OCI-LY1 (cell line): ENCODE results near the gene LARGE2.

Experiments
- H2AFZ ChIP-seq: fragments of 200-600 bp; sonication (generic), shearing (Covaris generic); 2 replicates; pipeline ENCODE4 v1.6.0; 2014; ENCODE audit warnings: antibody characterized with exemption, mild to moderate bottlenecking, low read length
- H3F3A ChIP-seq: fragments of 200-600 bp; sonication (generic), shearing (Covaris generic); 2 replicates; pipeline ENCODE4 v1.6.0; 2014; ENCODE audit warnings: mild to moderate bottlenecking, antibody characterized with exemption, low read length, moderate library complexity; ENCODE audit not compliant: insufficient read depth
- H3K27ac ChIP-seq: fragments of 200-600 bp; sonication (generic); 2 replicates; pipeline ENCODE4 v1.5.1; 2014; ENCODE audit warnings: low read length, mixed run types, mild to moderate bottlenecking, low read depth; ENCODE audit not compliant: poor library complexity, severe bottlenecking
- H3K27me3 ChIP-seq: fragments of 200-600 bp; sonication (generic); 2 replicates; pipeline ENCODE4 v1.6.0; 2014; ENCODE audit warnings: antibody characterized with exemption, mild to moderate bottlenecking, low read length, moderate library complexity; ENCODE audit not compliant: insufficient read depth
- H3K36me3 ChIP-seq: fragments of 200-600 bp; sonication (generic); 2 replicates; pipeline ENCODE4 v1.6.1; 2014; ENCODE audit warnings: mild to moderate bottlenecking, antibody characterized with exemption, low read length, moderate library complexity, mixed read lengths; ENCODE audit not compliant: insufficient read depth
- H3K4me1 ChIP-seq: fragments of 200-600 bp; sonication (generic); 2 replicates; pipeline ENCODE4 v1.5.1; 2014; ENCODE audit warnings: mild to moderate bottlenecking, low read length, moderate library complexity; ENCODE audit not compliant: insufficient read depth, severe bottlenecking
- H3K4me2 ChIP-seq: fragments of 200-600 bp; sonication (generic), shearing (Covaris generic); 2 replicates; pipeline ENCODE4 v1.6.1; 2014; ENCODE audit warnings: low read length
- H3K4me3 ChIP-seq: fragments of 200-600 bp; sonication (generic); 2 replicates; pipeline ENCODE4 v1.5.1; 2014; ENCODE audit warnings: low read length, low read depth, mild to moderate bottlenecking, mixed read lengths; ENCODE audit not compliant: poor library complexity, severe bottlenecking
- H3K79me2 ChIP-seq: fragments of 200-600 bp; shearing (Covaris generic); 2 replicates; pipeline ENCODE4 v1.6.1; 2016; ENCODE audit warnings: mixed run types, low read length, mixed read lengths; ENCODE audit not compliant: insufficient read depth
- H3K9ac ChIP-seq: fragments of 200-600 bp; sonication (generic), shearing (Covaris generic); 2 replicates; pipeline ENCODE4 v1.6.1; 2014; ENCODE audit warnings: mild to moderate bottlenecking, low read length, mixed read lengths
- H3K9me2 ChIP-seq: fragments of 200-600 bp; sonication (generic), shearing (Covaris generic); 2 replicates; pipeline ENCODE4 v1.6.1; 2014; ENCODE audit warnings: low read depth, mild to moderate bottlenecking, low read length, mixed read lengths
- H3K9me3 ChIP-seq: fragments of 200-600 bp; shearing (Covaris generic); 2 replicates; pipeline ENCODE4 v1.6.1; 2014; ENCODE audit warnings: low read length, mixed read lengths
- H4K20me1 ChIP-seq: fragments of 200-600 bp; sonication (generic), shearing (Covaris generic); 2 replicates; pipeline ENCODE4 v1.6.0; 2016; ENCODE audit warnings: mild to moderate bottlenecking, low read length; ENCODE audit not compliant: insufficient read depth
- CTCF ChIP-seq: fragments of 200-600 bp; sonication (generic), shearing (Covaris generic); IDR thresholded peaks from 2 replicates; pipeline ENCODE4 v1.5.1; 2017; ENCODE audit warnings: mild to moderate bottlenecking, antibody characterized with exemption, low read length, moderate library complexity, mixed read lengths
- EZH2 ChIP-seq: fragments of 200-600 bp; sonication (generic), shearing (Covaris generic); IDR thresholded peaks from 2 replicates; pipeline ENCODE4 v1.8.0; 2017; ENCODE audit warnings: borderline replicate concordance, mixed run types, mild to moderate bottlenecking, antibody characterized with exemption, low read length, moderate library complexity, mixed read lengths

The LARGE2 gene

DNA sequence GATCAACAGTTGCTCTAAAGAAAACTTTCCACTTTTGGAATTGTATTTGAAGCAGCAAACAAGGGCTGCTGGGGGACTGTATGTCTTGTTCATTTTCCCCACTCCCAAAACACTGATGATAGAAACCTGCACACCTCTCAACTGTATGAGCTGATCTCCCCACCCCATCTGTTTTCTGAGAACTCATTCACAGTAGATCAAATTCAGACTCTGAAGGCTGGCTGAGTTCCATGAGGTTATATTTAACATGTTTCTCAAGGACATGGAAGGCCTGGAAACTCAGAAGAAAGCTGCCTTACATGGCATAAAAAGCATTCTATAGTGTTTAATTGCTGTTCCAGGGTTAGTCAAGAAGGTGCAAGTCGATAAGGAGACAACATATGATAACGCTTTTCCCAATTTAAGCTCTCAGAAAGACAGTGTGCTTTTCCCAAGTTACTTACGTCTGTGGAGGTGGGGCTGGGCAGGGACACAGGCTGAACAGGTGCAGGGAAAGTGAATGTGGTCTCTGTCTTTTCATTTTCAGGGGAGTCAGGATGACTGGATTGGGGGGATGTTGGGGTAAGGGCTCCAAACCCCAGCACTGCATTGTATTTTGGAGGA, 23.0 kb downstream of the LARGE2 start:
- no peak overlapping the region for H2AFZ ChIP-seq
- H3K4me2 ChIP-seq: no peak overlapping the region
- H3K27ac ChIP-seq: no peak overlapping the region
- no peaks in the 10 kb centered on the region for H3K4me1 ChIP-seq
- no peaks in the 10 kb centered on the region for H3F3A ChIP-seq
- H3K9me3 ChIP-seq: no peaks in the 10 kb centered on the region
- H3K4me3 ChIP-seq: no peak overlapping the region
- peaks cover 55% of the 10 kb centered on the region for H3K36me3 ChIP-seq
- no peak overlapping the region for H3K9ac ChIP-seq
- no peak for TF ChIP-seq EZH2
- TF ChIP-seq CTCF: no peak
- H3K9me2 ChIP-seq: no peaks in the 10 kb centered on the region
- H4K20me1 ChIP-seq: no peaks in the 10 kb centered on the region
- no peaks in the 10 kb centered on the region for H3K27me3 ChIP-seq
- H3K79me2 ChIP-seq: no peaks in the 10 kb centered on the region

DNA sequence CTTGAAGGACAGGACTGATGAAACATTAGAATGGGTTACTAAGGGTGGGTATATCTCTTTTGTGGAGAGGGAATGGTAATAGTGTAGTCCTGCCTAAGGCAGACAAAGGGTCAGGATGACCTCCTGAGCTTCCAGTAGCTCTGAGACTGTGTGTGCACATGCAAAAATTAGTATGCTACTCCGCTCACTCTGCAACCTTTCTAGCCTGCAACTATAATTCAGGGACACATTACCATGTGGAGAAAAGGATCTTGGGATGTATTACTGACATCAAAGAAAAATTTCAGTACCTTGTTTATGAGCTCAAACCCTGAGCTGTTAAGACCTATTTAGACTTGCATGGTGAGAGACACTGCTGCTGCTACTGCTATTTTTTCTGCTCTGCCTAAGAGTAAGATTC, 25.4 kb downstream of the LARGE2 start:
- Histone ChIP-seq H3K4me2 (no peak overlapping the region), H3K27me3 (no peaks in the 10 kb centered on the region), H2AFZ (no peak overlapping the region), H3K9ac (no peak overlapping the region), H3K4me3 (no peak overlapping the region), H3K79me2 (no peaks in the 10 kb centered on the region), H3K27ac (no peak overlapping the region), H3K36me3 (peaks cover 55% of the 10 kb centered on the region), H3F3A (no peaks in the 10 kb centered on the region), H4K20me1 (no peaks in the 10 kb centered on the region), H3K9me2 (no peaks in the 10 kb centered on the region), H3K9me3 (no peaks in the 10 kb centered on the region), H3K4me1 (no peaks in the 10 kb centered on the region)
- TF ChIP-seq EZH2 (no peak), CTCF (no peak)

GRCh38 chr11:45948356-45948755, 25.9 kb downstream of the LARGE2 start:
- H3F3A ChIP-seq: no peaks in the 10 kb centered on the region
- no peaks in the 10 kb centered on the region for H3K79me2 ChIP-seq
- no peak overlapping the region for H2AFZ ChIP-seq
- no peak overlapping the region for H3K4me3 ChIP-seq
- H3K4me2 ChIP-seq: no peak overlapping the region
- peaks cover 56% of the 10 kb centered on the region for H3K36me3 ChIP-seq
- H3K9me3 ChIP-seq: no peaks in the 10 kb centered on the region
- no peak overlapping the region for H3K27ac ChIP-seq
- H3K9me2 ChIP-seq: no peaks in the 10 kb centered on the region
- no peaks in the 10 kb centered on the region for H3K27me3 ChIP-seq
- TF ChIP-seq EZH2: no peak
- no peak for TF ChIP-seq CTCF
- H3K9ac ChIP-seq: no peak overlapping the region
- no peaks in the 10 kb centered on the region for H4K20me1 ChIP-seq
- H3K4me1 ChIP-seq: no peaks in the 10 kb centered on the region
